AG10803 (cell line): ENCODE measurements around the gene DGKQ.

Experiments used
- DNase-seq: peaks from one replicate; pipeline ENCODE4 v3.0.0; 2010; ENCODE audit warnings: low read depth
- H3K4me3 ChIP-seq: 2 replicates; pipeline ENCODE4 v1.5.1; 2011; ENCODE audit warnings: mild to moderate bottlenecking, low read length, control low read depth
- CTCF ChIP-seq: conservative IDR thresholded peaks from 2 replicates; pipeline ENCODE4 v1.5.1; 2011; ENCODE audit warnings: mild to moderate bottlenecking, low read length, control low read depth, inconsistent platforms

The DGKQ gene

GRCh38 chr4:910366-911091 lies 62.8 kb downstream of the DGKQ start:
- no peak for DNase-seq
- TF ChIP-seq CTCF = no peak
- no peak overlapping the region for H3K4me3 ChIP-seq

- TF ChIP-seq CTCF = no peak
- H3K4me3 ChIP-seq = no peak overlapping the region
- no peak for DNase-seq
Observed at GRCh38 chr4:909821-910220, 63.5 kb downstream of the DGKQ start.

GRCh38 chr4:909131-909571 lies 64.2 kb downstream of the DGKQ start:
- no peak for DNase-seq
- no peak for TF ChIP-seq CTCF
- H3K4me3 ChIP-seq = no peak overlapping the region
